HL-60 (cell line): ENCODE results near the gene TRAF1.

Experiments used
- GABPA ChIP-seq: IDR thresholded peaks from 2 replicates; pipeline ENCODE4 v1.6.1; 2012; ENCODE audit warnings: low read depth
- POLR2AphosphoS5 ChIP-seq: IDR thresholded peaks from 2 replicates; pipeline ENCODE4 v1.6.1; 2012; ENCODE audit warnings: low read depth
- SPI1 ChIP-seq: IDR thresholded peaks from 2 replicates; pipeline ENCODE4 v1.6.1; 2012; ENCODE audit warnings: low read depth, mild to moderate bottlenecking, borderline replicate concordance
- TF ChIP-seq, protein P1 (sequence below): IDR thresholded peaks from one replicate; pipeline ENCODE4 v1.5.1; 2011; ENCODE audit warnings: low read length, control low read depth, inconsistent platforms; ENCODE audit not compliant: insufficient read depth
- TF ChIP-seq, protein P2 (sequence below): IDR thresholded peaks from 2 replicates; pipeline ENCODE4 v1.6.1; 2012; ENCODE audit warnings: low read depth; ENCODE audit not compliant: insufficient replicate concordance

DNA sequence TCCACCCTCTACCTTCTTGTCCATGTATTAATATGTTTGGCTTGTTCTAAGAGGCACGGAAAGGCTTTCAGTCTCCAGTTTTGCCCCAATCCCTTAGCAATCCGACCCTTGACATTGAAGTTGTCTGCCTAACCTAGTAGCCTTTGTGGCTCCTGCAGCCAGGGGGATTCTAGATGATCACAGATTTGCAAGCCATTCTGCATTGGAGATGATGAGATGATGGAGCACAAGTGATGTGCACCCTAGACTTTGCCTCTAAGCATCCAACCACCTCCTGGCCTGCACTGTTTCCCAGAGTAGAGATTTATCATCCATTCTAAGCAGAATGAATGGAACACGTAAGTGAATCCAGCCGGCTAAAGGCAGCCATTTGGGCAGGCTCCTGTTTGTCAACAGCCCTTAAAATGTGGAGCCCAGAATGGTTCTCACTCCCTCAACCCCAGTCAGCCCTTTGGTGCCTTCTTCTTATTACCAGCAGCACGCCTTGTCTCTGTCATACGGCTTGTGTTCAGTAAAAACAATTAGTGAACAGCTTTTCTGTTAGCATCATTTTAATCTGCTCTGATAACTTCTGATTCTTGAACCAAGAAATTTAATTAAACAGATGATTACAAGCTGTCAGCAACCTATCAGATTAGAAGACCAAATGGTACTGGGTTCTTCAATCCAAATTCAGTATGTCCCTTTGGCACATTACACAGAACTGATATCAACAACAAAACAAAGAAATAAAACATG is 5.7 kb upstream of the TRAF1 start:
- TF ChIP-seq, protein P1, sequence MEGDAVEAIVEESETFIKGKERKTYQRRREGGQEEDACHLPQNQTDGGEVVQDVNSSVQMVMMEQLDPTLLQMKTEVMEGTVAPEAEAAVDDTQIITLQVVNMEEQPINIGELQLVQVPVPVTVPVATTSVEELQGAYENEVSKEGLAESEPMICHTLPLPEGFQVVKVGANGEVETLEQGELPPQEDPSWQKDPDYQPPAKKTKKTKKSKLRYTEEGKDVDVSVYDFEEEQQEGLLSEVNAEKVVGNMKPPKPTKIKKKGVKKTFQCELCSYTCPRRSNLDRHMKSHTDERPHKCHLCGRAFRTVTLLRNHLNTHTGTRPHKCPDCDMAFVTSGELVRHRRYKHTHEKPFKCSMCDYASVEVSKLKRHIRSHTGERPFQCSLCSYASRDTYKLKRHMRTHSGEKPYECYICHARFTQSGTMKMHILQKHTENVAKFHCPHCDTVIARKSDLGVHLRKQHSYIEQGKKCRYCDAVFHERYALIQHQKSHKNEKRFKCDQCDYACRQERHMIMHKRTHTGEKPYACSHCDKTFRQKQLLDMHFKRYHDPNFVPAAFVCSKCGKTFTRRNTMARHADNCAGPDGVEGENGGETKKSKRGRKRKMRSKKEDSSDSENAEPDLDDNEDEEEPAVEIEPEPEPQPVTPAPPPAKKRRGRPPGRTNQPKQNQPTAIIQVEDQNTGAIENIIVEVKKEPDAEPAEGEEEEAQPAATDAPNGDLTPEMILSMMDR = no peak
- TF ChIP-seq SPI1 = no peak
- TF ChIP-seq GABPA = no peak
- TF ChIP-seq, protein P2, sequence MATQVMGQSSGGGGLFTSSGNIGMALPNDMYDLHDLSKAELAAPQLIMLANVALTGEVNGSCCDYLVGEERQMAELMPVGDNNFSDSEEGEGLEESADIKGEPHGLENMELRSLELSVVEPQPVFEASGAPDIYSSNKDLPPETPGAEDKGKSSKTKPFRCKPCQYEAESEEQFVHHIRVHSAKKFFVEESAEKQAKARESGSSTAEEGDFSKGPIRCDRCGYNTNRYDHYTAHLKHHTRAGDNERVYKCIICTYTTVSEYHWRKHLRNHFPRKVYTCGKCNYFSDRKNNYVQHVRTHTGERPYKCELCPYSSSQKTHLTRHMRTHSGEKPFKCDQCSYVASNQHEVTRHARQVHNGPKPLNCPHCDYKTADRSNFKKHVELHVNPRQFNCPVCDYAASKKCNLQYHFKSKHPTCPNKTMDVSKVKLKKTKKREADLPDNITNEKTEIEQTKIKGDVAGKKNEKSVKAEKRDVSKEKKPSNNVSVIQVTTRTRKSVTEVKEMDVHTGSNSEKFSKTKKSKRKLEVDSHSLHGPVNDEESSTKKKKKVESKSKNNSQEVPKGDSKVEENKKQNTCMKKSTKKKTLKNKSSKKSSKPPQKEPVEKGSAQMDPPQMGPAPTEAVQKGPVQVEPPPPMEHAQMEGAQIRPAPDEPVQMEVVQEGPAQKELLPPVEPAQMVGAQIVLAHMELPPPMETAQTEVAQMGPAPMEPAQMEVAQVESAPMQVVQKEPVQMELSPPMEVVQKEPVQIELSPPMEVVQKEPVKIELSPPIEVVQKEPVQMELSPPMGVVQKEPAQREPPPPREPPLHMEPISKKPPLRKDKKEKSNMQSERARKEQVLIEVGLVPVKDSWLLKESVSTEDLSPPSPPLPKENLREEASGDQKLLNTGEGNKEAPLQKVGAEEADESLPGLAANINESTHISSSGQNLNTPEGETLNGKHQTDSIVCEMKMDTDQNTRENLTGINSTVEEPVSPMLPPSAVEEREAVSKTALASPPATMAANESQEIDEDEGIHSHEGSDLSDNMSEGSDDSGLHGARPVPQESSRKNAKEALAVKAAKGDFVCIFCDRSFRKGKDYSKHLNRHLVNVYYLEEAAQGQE = no peak
- no peak for TF ChIP-seq POLR2AphosphoS5
